Spleen (tissue), 11 donors: ENCODE results near the gene ZNF530. TPM values are rescaled to one million over a fixed set of nuclear protein-coding genes. Genes with fewer than 3 reads are reported as not detected.

Experiments used
- DNase-seq: peaks from one replicate; pipeline ENCODE4 v3.0.0-alpha.2; 2020
- H3K27ac ChIP-seq, 8 donors: fragments of 200-600 bp; sonication (generic) in 7 of 8; 1 replicate in 4 of 8; 2 replicates in 4 of 8; pipeline versions ENCODE4 v1.5.0 to v1.8.0; 2016 to 2021; ENCODE audit warnings: inconsistent platforms in 4 of 8, mild to moderate bottlenecking in 4 of 8, moderate library complexity in 1 of 8
- H3K27me3 ChIP-seq, 7 donors: fragments of 200-600 bp; sonication (generic) in 6 of 7; replicated peaks in 1 of 7; 1 replicate in 4 of 7; 2 replicates in 3 of 7; pipeline versions ENCODE4 v1.5.0 to v1.8.0; 2016 to 2021; ENCODE audit warnings: inconsistent platforms in 3 of 7, mild to moderate bottlenecking in 1 of 7
- H3K36me3 ChIP-seq, 6 donors: fragments of 200-600 bp; sonication (generic) in 5 of 6; 1 replicate in 4 of 6; 2 replicates in 2 of 6; pipeline versions ENCODE4 v1.5.0 to v1.8.0; 2016 to 2021; ENCODE audit warnings: inconsistent platforms in 2 of 6
- H3K4me1 ChIP-seq, 6 donors: fragments of 200-600 bp; sonication (generic) in 5 of 6; 1 replicate in 3 of 6; 2 replicates in 3 of 6; pipeline versions ENCODE4 v1.5.0 to v1.8.0; 2016 to 2021; ENCODE audit warnings: inconsistent platforms in 3 of 6
- H3K4me3 ChIP-seq, 8 donors: fragments of 200-600 bp; sonication (generic) in 7 of 8; 1 replicate in 4 of 8; 2 replicates in 4 of 8; pipeline versions ENCODE4 v1.5.0 to v1.8.0; 2016 to 2021; ENCODE audit warnings: inconsistent platforms in 4 of 8, mild to moderate bottlenecking in 4 of 8, moderate library complexity in 2 of 8
- H3K9me3 ChIP-seq, 8 donors: fragments of 200-600 bp; sonication (generic) in 7 of 8; 1 replicate in 4 of 8; 2 replicates in 4 of 8; pipeline versions ENCODE4 v1.5.0 to v1.8.0; 2016 to 2021; ENCODE audit warnings: inconsistent platforms in 4 of 8
- POLR2A ChIP-seq, 3 donors: fragments of 450-650 bp; IDR thresholded peaks; one replicate each; pipeline ENCODE4 v1.5.1; 2017; ENCODE audit warnings: antibody characterized with exemption in 3 of 3, mild to moderate bottlenecking in 1 of 3
- POLR2AphosphoS5 ChIP-seq, 3 donors: sonication (generic); formaldehyde crosslinking; IDR thresholded peaks; one replicate each; pipeline ENCODE4 v1.5.1; 2017; ENCODE audit warnings: antibody characterized with exemption in 3 of 3
- WGBS, 5 donors: extraction: QIAGEN DNeasy Blood & Tissue Kit in 3 of 5; methylation state at CpG; one replicate each; pipeline versions ENCODE4 v1.1.5 to v1.1.7; 2013 to 2018; 5-methylcytosine and 5-hydroxymethylcytosine counted together
- intact Hi-C: fragments of 100-400 bp; cut with DNase I; formaldehyde crosslinking; loops from one replicate; pipeline ENCODE4 v1.15.0; 2023; ENCODE audit warnings: low total_unique reads
- polyA plus RNA-seq, 3 donors: library from polyadenylated mRNA; stranded (reverse); fragments of 200-250 nt; gene quantifications; one replicate each; pipeline ENCODE4 v1.2.1, GENCODE V29; 2013
- total RNA-seq, 7 donors: library from RNA; depleted of rRNA in 3 of 7; stranded (reverse); fragments of >200 nt in 3 of 7; fragmentation: NEBNext Ultra II Directional in 4 of 7; extraction: Animal tissue kit (Norgen Biotek cat#: 25700) in 4 of 7; gene quantifications; one replicate each; pipeline versions ENCODE4 v1.1.0 to v1.2.1, GENCODE V29; 2016 to 2021
- TF ChIP-seq, protein P1 (sequence below), 11 experiments: fragments of 200-600 bp in 7 of 11; fragments of 450-650 bp in 4 of 11; sonication (generic) in 4 of 11; IDR thresholded peaks in 8 of 11; conservative IDR thresholded peaks in 3 of 11; 1 replicate in 7 of 11; 2 replicates in 4 of 11; pipeline versions ENCODE4 v1.4.0 to v1.8.0; 2016 to 2021; ENCODE audit warnings: antibody characterized with exemption in 11 of 11, inconsistent platforms in 4 of 11, mild to moderate bottlenecking in 1 of 11
- donor health status: healthy with polysubstance abuse.
- donor health status: DM: no; HTN: no; CAD: no; lungs with moderate emphysema.
- donor health status: DM: no; HTN: no; CAD: no.
- donor health status: Bipolar disorder and iron deficiency.
- donor health status: healthy.
- donor health status: DM: no; HTN: no; CAD: no.
- donor health status: DM: yes; HTN: yes; CAD: no.

Gene ZNF530
- total and polyA plus RNA-seq, 10 donors = 2.4 to 7.4 (median 3.5) TPM

DNA sequence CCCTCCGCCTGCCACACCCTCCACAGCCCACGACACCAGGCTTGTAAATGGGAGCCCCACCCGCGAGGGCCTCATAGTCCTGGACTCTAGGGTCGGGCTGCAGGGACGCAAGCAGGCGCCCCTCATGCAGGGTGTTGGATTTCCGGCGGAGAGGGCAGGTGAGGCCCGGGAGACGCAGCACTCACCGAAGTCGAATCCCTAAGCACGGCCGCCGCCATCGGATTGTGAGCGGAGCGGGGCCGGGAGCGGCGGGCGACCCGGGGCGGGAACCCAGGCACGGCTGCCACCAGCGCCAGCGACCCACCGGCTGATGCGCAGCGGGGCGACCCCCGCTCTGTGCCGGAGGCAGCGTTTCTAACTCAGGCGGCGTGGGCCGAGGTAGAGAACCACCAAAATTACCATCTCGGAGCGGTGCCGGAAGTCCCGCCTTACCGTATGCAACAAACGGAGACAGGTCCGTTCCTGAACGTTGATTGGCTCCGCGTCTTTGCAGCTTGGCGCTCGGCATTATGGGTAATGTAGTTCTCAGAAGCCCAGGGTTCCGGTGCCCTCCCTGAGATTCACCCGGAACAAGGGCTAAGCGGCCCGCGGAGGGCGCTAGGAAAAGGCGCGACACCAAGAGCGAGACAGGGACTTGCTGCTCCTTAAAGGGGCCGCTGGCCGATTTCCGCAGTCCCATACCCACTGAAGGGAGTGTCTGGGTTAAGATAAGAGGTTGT lies 21.0 kb upstream of the ZNF530 start, which contains the start of gene ZNF416:
Gene ZNF416, minus strand, starts transcription at position 425 of the 719 bp plus-strand sequence. Its CDS starts 207 bp downstream, at position 218.
- peak; percentile 97 for DNase-seq
- H3K9me3 ChIP-seq = peaks cover 12 to 82% (median 49%) of the 10 kb centered on the region in 8 donors
- 0 to 3% (median 1%) methylated on average over 10 to 62 of the region's 62 CpGs for WGBS, 5 donors
- no peaks in the 10 kb centered on the region for H3K27me3 ChIP-seq
- TF ChIP-seq, protein P1, sequence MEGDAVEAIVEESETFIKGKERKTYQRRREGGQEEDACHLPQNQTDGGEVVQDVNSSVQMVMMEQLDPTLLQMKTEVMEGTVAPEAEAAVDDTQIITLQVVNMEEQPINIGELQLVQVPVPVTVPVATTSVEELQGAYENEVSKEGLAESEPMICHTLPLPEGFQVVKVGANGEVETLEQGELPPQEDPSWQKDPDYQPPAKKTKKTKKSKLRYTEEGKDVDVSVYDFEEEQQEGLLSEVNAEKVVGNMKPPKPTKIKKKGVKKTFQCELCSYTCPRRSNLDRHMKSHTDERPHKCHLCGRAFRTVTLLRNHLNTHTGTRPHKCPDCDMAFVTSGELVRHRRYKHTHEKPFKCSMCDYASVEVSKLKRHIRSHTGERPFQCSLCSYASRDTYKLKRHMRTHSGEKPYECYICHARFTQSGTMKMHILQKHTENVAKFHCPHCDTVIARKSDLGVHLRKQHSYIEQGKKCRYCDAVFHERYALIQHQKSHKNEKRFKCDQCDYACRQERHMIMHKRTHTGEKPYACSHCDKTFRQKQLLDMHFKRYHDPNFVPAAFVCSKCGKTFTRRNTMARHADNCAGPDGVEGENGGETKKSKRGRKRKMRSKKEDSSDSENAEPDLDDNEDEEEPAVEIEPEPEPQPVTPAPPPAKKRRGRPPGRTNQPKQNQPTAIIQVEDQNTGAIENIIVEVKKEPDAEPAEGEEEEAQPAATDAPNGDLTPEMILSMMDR (IDR thresholded peaks at IDR 0.05 in 8 of 11, conservative IDR thresholded peaks at IDR 0.05 in 3 of 11) = peak in 5 of 11 experiments; percentile 31 to 49 (median 43)
- TF ChIP-seq POLR2AphosphoS5 (IDR thresholded peaks at IDR 0.05) (peak; percentile 79 to 89 (median 84)), POLR2A (IDR thresholded peaks at IDR 0.05) (no peak)
- peak within 1 kb of the TSS; percentile 50 to 87 (median 76) for H3K27ac ChIP-seq
- peaks cover 10 to 30% (median 20%) of the 10 kb centered on the region in 6 donors for H3K4me1 ChIP-seq
- intact Hi-C loops = no loop called here
- peaks cover 19 to 45% (median 33%) of the 10 kb centered on the region in 6 donors for H3K36me3 ChIP-seq
- H3K4me3 ChIP-seq = peak within 1 kb of the TSS; percentile 76 to 99 (median 90)

DNA sequence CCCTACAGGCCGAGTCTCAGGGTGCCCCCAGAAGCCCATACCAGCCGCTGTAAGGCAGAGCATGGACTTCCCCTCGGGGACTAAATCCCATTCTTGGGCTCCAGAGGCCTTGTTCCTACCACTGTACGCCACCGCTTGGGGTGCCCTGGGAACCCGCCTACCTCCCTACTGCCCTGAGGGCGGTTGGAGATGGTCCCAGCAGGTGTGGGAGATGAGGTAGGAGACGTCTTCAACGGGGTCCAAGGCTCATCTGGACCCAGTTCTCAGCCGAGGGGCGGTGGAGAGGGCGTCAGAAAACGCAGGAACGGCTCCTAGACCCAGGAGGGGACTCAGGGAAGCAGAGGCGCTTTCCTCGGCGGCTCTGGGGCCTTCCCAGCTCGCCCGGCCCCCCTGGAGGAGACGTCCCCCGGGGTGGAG lies 16.6 kb upstream of the ZNF530 start:
- no peak for DNase-seq
- TF ChIP-seq, protein P1 (IDR thresholded peaks at IDR 0.05 in 8 of 11, conservative IDR thresholded peaks at IDR 0.05 in 3 of 11) = no peak
- TF ChIP-seq POLR2AphosphoS5 (IDR thresholded peaks at IDR 0.05) (no peak), POLR2A (IDR thresholded peaks at IDR 0.05) (no peak)
- Histone ChIP-seq H3K4me3 (peak overlapping the region; percentile 53 to 83 (median 76)), H3K36me3 (peaks cover 0 to 38% (median 27%) of the 10 kb centered on the region in 6 donors), H3K27me3 (no peaks in the 10 kb centered on the region), H3K9me3 (peaks cover 3 to 74% (median 45%) of the 10 kb centered on the region in 8 donors), H3K27ac (peak overlapping the region in 6 of 8 donors; percentile 51 to 83 (median 74)), H3K4me1 (peaks cover 10 to 38% (median 22%) of the 10 kb centered on the region in 6 donors)
- WGBS, 5 donors = 43 to 56% (median 48%) methylated on average over 12 to 21 of the region's 21 CpGs
- intact Hi-C loops = no loop called here

DNA sequence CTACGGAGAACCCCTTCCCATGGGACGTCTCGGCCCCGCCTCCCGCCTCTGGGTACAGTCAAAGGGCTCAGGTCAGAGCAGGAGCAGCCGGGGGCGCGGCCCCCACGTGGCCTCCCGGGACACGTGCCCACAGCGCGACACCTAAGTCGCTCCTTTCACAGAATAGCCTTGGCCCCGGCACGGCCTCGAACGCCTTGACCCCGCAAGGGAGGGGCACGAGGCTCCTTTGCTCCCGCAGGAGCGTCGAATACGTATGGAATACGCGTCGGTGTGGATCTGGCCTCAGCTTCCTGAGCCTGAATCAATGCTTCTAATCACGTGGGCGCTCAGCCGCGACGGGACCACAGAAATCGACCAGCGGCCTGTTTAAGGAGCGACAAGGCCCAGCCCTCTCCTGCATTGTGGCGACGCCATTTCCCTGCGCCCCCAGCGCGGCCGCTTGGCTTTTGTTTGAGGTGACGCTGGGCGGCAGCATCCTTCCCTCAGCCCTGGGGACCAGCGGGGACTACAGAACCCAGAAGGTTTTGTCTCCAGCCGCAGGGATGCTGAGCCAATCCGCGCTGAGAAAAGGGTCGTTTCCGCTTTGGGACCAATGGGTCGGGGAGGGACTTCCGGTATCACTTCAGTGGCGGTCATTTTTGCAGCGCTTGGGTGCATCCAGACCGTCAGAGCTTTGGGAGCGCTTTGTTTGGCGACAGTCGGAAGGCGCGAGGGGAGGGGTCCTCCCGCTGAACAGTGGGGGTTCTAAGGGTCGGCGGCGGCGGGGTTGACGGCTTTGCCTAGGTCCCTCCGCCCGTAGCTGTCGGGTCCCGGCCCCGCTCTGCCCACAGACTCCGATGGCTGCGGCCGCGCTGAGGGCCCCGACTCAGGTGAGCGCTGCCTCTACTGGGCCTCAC lies 15.9 kb upstream of the ZNF530 start, which contains the start of gene ZIK1:
Gene ZIK1, plus strand, starts transcription at position 625 of the 896 bp plus-strand sequence. Its CDS starts 212 bp downstream, at position 837.
- intact Hi-C loops = no loop called here
- H3K27ac ChIP-seq = peak within 1 kb of the TSS; percentile 51 to 83 (median 74)

More for the DNA sequence above, 15.9 kb upstream of the ZNF530 start, which contains the start of gene ZIK1:
- TF ChIP-seq POLR2A (IDR thresholded peaks at IDR 0.05) = peak in 1 of 3 donors; percentile 37
- TF ChIP-seq, protein P1 (IDR thresholded peaks at IDR 0.05 in 8 of 11, conservative IDR thresholded peaks at IDR 0.05 in 3 of 11) = peak in 5 of 11 experiments; percentile 24 to 39 (median 28)
- peak; percentile 87 to 90 (median 88) for TF ChIP-seq POLR2AphosphoS5 (IDR thresholded peaks at IDR 0.05)
- peak within 1 kb of the TSS; percentile 53 to 83 (median 76) for H3K4me3 ChIP-seq
- peaks cover 10 to 34% (median 19%) of the 10 kb centered on the region in 6 donors for H3K4me1 ChIP-seq
- H3K27me3 ChIP-seq = no peaks in the 10 kb centered on the region
- 2 to 11% (median 4%) methylated on average over 24 to 76 of the region's 76 CpGs for WGBS, 5 donors
- peaks cover 3 to 45% (median 34%) of the 10 kb centered on the region in 6 donors for H3K36me3 ChIP-seq
- H3K9me3 ChIP-seq = peaks cover 5 to 80% (median 51%) of the 10 kb centered on the region in 8 donors
- peak; percentile 96 for DNase-seq
